Vagina (tissue), 2 donors: ENCODE data around the gene B9D2.

ENCODE experiments used
- CTCF ChIP-seq, 3 experiments: fragments of 450-650 bp in 2 of 3; fragments of 200-600 bp in 1 of 3; sonication (generic) in 1 of 3; IDR thresholded peaks; one replicate each; pipeline ENCODE4 v1.5.1; 2017 to 2019; ENCODE audit warnings: antibody characterized with exemption in 3 of 3, mild to moderate bottlenecking in 2 of 3, moderate library complexity in 2 of 3
- POLR2AphosphoS5 ChIP-seq, 2 donors: sonication (generic); formaldehyde crosslinking; IDR thresholded peaks; one replicate each; pipeline ENCODE4 v1.9.0; 2017; ENCODE audit warnings: antibody characterized with exemption in 2 of 2, mild to moderate bottlenecking in 2 of 2, low read depth in 1 of 2; ENCODE audit not compliant: insufficient read depth in 1 of 2

GRCh38 chr19:41309180-41310032, 54.5 kb downstream of the B9D2 start:
- TF ChIP-seq CTCF (IDR thresholded peaks at IDR 0.05) (no peak), POLR2AphosphoS5 (IDR thresholded peaks at IDR 0.05; ENCODE audit: insufficient read depth in 1 of 2, low read depth in 1 of 2) (no peak)
